CMK (cell line): Measurements from ENCODE around the gene ERI3.
A peak's percentile ranks its signal among the peaks of the same experiment; 100 is the strongest.

Source experiments
- DNase-seq: peaks from one replicate; pipeline ENCODE4 v3.0.0-alpha.2; 2010; ENCODE audit warnings: low read depth

Gene ERI3

DNA sequence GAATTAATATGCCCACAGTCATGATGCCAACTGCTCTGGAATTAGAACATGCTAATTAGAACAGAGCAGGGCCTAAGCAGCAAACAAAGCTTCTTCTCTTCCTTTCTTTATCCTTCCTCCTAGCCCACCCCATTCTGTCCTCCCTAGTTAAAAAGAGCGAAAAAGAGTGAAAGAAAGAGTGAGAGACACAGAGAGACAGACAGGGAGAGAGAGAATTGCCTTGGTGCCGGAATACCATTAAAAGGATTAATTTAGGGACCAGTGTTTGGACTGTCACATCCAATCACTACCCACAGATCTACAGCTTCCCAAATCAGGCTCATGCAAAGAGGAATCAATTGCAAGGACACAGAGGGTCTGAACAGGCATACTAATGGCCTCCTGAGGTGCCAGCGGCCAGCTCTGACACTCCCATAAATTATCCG, 7.0 kb downstream of the ERI3 start:
- no peak for DNase-seq

DNA sequence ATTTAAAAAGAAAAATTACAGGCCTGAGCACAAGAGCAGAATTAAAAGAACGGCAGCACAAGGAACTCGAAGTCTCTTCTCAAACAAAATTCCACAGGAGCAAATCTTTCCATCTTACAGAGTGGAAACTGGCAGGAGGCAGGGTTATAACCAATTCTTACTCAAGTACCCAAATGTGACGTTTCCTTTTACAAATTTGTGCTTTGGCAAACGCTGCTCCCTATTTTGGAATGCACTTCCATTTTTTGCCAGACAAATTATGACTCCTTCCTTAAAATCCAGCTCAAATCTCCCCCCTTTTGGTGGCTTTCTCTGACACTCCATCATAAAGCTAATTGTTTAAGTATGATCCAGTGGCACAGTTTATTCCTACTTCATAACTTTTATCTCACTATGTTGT, 7.8 kb downstream of the ERI3 start:
- DNase-seq, result no peak

GRCh38 chr1:44346878-44347277, 8.2 kb downstream of the ERI3 start:
- no peak for DNase-seq

- no peak for DNase-seq
Measured at GRCh38 chr1:44346184-44346583, 8.9 kb downstream of the ERI3 start.

GRCh38 chr1:44345187-44345775, 9.8 kb downstream of the ERI3 start:
- no peak for DNase-seq

GRCh38 chr1:44339731-44340130, 15.3 kb downstream of the ERI3 start:
- DNase-seq, result no peak

DNA sequence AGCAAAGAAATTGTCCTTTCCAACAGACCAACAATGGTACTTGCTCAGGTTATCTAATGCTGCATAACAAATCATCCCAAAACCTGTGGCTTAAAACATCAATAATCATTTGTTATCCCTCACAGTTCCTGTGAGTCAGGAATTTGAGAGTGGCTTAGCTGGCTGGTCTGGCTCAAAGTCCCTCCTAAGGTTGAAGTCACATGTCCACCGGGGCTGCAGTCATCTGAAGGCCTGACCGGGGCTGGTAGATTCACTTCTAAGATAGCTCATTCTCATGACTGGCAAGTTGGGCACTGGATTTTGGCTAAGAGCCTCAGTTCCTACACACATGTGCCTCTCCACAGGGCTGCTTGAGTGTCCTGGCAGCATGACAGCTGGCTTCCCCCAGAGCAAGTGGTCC, 16.9 kb downstream of the ERI3 start:
- DNase-seq, result no peak

GRCh38 chr1:44336668-44337067, 18.4 kb downstream of the ERI3 start:
- no peak for DNase-seq

DNA sequence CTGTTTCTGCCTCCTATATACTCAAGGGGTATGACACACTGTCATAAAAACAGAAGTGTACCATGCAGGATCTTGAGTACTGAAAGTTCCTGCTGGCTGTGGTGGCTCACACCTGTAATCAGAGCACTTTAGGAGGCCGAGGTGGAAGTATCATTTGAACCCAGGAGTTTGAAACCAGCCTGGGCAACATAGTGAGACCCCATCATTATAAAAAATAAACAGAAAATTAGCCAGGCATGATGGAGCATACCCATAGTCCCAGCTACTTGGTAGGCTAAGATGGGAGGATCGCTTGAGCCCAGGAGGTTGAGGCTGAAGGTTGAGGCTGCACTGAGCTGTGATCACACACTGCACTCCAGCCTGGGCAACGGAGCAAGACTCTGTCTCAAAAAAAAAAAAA, 20.1 kb downstream of the ERI3 start:
- DNase-seq, result no peak

DNA sequence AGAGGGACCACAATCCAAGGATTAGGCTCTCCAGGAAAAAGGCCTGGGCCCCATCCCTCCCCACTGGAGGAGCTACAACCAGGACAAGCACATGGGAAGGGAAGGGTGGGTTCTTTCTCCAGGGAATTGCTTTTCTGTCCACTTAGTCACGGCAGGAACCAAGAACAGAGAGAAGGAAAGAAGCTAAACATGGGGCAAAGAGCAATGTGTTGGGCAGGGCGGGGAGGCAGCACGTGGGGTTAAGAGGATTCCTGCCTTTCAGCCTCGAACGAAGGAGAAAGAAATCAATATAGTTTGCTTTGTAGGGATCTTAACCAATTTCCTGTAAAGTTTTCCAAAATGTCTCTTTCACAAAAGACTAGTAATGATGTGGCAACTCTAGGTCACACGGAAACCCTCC, 21.7 kb downstream of the ERI3 start:
- no peak for DNase-seq

DNA sequence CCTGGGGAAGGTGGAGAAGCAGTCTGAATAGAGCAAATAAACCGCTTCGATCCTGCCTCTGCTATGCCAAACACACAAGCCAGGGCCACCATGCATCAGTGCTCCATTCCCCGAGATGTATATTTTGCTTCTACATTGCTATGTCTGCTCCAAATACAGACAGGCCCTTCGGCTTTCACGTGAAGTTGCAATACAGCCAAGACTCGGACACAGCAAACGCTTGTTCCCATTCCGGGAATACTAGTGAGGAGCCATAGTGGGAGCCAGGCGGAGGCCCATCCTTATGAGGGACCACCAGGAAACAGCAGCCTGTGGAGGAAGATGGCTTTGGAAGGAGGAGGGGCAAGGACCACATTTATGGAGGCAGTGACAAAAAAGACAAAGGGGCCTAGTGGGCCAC, 22.6 kb downstream of the ERI3 start:
- no peak for DNase-seq

- DNase-seq, result no peak
Measured at GRCh38 chr1:44330935-44331334, 24.1 kb downstream of the ERI3 start.

- DNase-seq, result no peak
Measured at GRCh38 chr1:44328671-44329416, 26.2 kb downstream of the ERI3 start.

DNA sequence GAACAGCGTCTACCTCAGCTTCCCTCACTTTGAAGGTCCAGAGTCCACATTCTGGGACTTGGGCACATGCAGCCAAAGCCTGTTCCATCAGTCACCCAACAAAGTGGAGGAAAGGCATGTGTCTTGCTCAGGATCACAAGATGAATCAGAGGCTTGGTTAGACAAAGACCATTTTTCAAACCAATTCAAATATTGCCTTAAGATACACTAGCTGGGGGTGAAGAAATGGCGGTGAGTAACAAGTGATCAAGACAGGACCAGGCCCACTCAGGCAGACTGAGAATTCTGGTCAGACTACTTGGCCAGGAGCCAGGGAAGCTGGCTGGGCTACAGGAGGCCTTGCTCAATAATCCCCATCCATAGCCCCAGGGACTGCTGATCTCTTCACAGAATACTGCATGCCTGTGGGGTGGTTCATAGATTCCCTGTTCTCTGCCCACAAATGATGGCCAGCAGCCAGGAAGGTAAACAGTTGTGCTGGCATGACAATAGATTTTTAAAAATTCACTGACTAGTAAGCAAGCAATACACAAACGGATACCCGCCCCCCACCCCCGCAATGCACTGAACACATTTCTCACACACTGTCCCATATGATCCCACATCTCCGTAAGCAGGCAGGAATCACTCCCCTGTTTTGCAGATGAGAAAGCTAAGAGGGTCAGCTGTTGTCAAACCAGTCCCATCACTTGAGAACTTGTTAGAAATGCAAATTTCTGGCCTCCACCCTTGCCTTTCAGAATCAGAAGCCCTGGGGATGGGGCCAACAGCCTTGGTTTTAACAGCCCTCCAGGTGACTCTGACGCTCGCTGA, 27.2 kb downstream of the ERI3 start:
- no peak for DNase-seq

GRCh38 chr1:44326821-44327465, 28.1 kb downstream of the ERI3 start:
- no peak for DNase-seq

- no peak for DNase-seq
Measured at GRCh38 chr1:44326024-44326701, 28.9 kb downstream of the ERI3 start.

DNA sequence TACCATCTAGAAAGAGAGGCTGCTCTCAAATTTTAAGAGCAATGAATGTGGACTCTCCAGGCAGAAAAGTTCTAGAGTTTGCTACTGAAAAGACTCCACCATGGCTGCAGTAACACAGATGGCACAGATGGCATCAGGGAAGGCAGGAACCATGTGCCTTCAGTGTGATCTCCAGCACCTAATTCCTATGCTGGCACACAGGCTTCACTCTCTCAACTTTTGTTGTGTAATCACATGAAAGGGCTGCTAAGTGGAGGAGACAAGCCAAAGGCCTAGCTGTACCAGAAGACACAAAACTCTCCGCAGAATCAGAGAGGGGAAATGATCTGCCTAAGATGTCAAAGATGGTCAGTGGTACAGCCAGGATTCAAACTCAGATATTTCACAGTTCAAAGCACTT, 31.1 kb downstream of the ERI3 start:
- no peak for DNase-seq

GRCh38 chr1:44322367-44322766, 32.7 kb downstream of the ERI3 start:
- no peak for DNase-seq

DNA sequence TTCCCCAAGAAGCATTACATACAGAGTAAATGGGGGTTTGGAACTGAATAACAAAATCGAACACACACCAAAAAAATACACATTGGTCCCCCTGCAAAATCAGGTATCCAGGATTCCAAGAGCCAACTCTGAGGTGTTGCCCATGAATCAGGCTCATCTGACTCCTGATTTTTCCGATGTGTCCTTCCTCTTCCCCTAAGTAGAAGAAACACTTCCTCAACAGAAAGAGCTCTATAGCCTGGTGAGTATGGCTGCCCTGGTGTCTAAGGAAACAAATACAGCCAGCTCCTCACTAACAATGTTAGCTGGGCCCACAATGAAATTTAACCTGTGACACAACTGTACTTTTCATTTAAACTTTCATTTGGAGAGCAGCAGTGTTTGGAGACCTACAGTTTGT, 33.6 kb downstream of the ERI3 start:
- DNase-seq, result no peak

DNA sequence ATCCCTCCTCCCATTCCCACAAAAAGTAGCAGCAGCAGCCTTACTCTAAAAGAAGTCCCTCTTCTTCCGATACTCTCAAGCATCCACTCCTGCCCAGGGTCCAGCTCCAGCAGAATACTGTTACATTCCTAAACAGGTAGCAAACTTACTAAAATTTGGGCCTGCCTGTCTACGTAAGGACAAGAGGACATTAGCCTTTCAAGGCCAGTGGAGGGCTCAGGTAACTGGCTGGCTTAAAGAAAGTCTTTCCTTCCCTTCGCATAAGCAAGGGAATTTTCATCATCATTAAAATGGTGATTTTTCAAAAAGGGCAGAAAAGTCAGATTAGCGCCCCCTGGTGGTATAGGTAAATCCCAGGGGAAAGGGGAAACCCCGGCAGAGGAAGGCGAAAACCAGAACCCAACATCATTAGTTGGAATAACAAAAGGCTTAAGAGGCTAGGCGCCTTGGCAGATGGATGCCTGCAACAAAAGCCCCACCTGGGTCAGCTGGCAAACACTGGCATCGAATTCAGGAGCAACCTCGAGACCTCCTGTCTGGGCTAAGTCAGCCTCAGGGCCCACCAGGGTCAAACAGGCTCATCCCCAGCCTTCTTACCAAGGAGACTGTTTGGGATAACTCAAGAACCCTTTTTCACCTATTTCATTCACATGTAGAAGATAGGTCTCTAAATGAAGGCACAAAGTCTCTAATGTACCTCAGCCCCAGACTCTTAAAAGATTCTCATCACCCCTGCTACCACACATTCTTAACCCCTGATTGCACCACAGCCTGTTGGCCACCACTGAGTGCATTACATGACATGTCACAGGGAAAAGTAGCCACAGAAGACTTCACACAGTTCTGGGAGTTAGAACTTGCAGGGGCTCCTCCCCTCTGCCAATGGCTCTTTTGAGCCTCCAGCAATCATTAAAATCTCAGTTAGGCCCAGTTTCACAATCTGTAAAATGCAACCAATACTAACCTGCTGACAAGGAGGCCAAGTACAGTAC, 36.7 kb downstream of the ERI3 start:
- no peak for DNase-seq

- peak; percentile 22 for DNase-seq
Measured at GRCh38 chr1:44316231-44316759, 38.8 kb downstream of the ERI3 start.
